Measurements from ENCODE around the gene KANK2. TPM values are rescaled to one million over a fixed set of nuclear protein-coding genes. Genes with fewer than 3 reads are reported as not detected.

The KANK2 gene
- total RNA-seq, 2 experiments from 2014 or later, result 2.3 to 2.8 TPM

DNA sequence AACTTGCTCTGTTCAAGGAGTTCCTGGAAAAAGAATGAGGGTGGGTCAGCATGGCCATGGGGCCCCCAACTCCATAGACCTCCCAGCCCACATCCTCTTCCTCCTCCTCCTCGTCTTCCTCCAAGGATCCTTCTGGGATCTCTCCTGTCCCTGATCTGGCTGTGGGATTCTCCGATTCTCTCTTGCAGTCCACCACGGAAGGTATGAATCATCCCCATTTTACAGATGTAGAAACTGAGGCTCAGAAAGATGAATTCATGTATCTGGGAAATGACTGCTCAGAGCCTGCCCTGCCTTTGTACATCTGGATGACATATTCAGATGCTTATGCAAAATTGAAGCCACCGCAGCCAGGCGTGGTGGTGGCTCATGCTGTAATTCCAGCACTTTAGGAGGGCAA is 2.2 kb upstream of the KANK2 start:
- CTCF ChIA-PET, result interaction anchor here (0.9 kb wide), 1 partner anchor 74 kb away, joined by 4 read pairs; no protein-coding TSS in a partner anchor
- Mint-ChIP-seq H3K27me3 (peaks cover 16% of the 10 kb centered on the region), H3K4me1 (peaks cover 17% of the 10 kb centered on the region), H3K27ac (no peak overlapping the region), H3K4me3 (no peak overlapping the region), H3K36me3 (ENCODE audit: low read depth) (no peaks in the 10 kb centered on the region), H3K9me3 (no peaks in the 10 kb centered on the region)
- DNase-seq, result no peak
- POLR2A ChIA-PET, result no interaction called here

- Mint-ChIP-seq H3K27me3 (peaks cover 16% of the 10 kb centered on the region), H3K4me1 (peaks cover 17% of the 10 kb centered on the region), H3K9me3 (no peaks in the 10 kb centered on the region), H3K4me3 (no peak overlapping the region), H3K27ac (no peak overlapping the region), H3K36me3 (ENCODE audit: low read depth) (no peaks in the 10 kb centered on the region)
- no peak for DNase-seq
- ChIA-PET CTCF (no interaction called here), POLR2A (interaction anchor here (1.5 kb wide), 1 partner anchor 44 kb away, joined by 7 read pairs; no protein-coding TSS in a partner anchor)
These were observed 1.6 kb upstream of the KANK2 start for GRCh38 chr19:11198769-11199424.

DNA sequence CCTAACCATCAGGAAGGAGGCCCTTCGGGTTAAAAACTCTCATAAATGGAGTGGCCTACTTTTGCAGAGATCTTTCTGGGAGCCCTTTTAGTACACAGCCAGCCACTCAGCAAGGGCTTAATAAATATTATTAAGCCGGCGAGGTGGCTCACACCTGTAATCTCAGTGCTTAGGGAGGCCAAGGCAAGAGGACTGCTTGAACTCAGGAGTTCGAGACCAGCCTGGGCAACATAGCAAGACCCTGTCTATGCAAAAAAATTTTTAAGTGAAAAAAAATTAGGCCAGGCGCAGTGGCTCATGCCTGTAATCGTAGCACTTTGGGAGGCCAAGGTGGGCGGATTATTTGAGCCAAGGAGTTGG is 810 bp upstream of the KANK2 start:
- CTCF ChIA-PET, result no interaction called here
- DNase-seq, result no peak
- no peaks in the 10 kb centered on the region for H3K36me3 Mint-ChIP-seq (ENCODE audit: low read depth)
- H3K27ac Mint-ChIP-seq, result no peak overlapping the region
- POLR2A ChIA-PET, result interaction anchor here (0.9 to 1.5 kb wide), 2 partner anchors 43 to 84 kb away, joined by 3 to 7 read pairs; no protein-coding TSS in a partner anchor
- H3K4me3 Mint-ChIP-seq, result peak overlapping the region; percentile 65
- peaks cover 16% of the 10 kb centered on the region for H3K27me3 Mint-ChIP-seq
- H3K4me1 Mint-ChIP-seq, result peaks cover 17% of the 10 kb centered on the region
- H3K9me3 Mint-ChIP-seq, result no peaks in the 10 kb centered on the region

GRCh38 chr19:11196406-11197287 is 698 bp downstream of the KANK2 start:
- H3K27ac Mint-ChIP-seq, result no peak overlapping the region
- H3K36me3 Mint-ChIP-seq (ENCODE audit: low read depth), result no peaks in the 10 kb centered on the region
- peaks cover 17% of the 10 kb centered on the region for H3K4me1 Mint-ChIP-seq
- CTCF ChIA-PET, result no interaction called here
- peaks cover 16% of the 10 kb centered on the region for H3K27me3 Mint-ChIP-seq
- H3K9me3 Mint-ChIP-seq, result no peaks in the 10 kb centered on the region
- POLR2A ChIA-PET, result no interaction called here
- DNase-seq, result no peak
- H3K4me3 Mint-ChIP-seq, result peak overlapping the region; percentile 60

DNA sequence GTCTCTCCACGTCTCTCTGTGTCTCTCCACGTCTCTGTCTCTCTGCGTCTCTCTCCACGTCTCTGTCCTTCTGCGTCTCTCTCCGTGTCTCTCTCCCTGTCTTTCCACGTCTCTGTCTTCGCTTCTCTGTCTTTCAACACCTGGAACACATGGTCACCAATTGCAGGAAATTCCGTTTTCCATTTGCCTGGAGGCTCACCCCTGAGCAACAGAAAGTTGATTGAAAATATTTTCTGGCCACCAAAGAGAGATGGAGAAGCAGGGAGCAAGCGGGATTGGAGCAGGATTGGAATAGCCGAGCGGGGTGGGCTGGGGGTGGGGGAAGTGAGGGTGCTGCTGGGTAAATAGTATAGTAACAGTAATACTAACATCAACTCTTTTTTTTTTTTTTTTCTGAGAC is 1.7 kb downstream of the KANK2 start:
- Mint-ChIP-seq H3K4me1 (peaks cover 17% of the 10 kb centered on the region), H3K36me3 (ENCODE audit: low read depth) (no peaks in the 10 kb centered on the region), H3K27me3 (peaks cover 16% of the 10 kb centered on the region), H3K27ac (no peak overlapping the region), H3K4me3 (peak overlapping the region; percentile 28), H3K9me3 (no peaks in the 10 kb centered on the region)
- POLR2A ChIA-PET, result no interaction called here
- DNase-seq, result no peak
- CTCF ChIA-PET, result no interaction called here

GRCh38 chr19:11194656-11195558 is 2.4 kb downstream of the KANK2 start:
- H3K27me3 Mint-ChIP-seq, result peaks cover 16% of the 10 kb centered on the region
- H3K27ac Mint-ChIP-seq, result no peak overlapping the region
- CTCF ChIA-PET, result no interaction called here
- POLR2A ChIA-PET, result no interaction called here
- H3K36me3 Mint-ChIP-seq (ENCODE audit: low read depth), result no peaks in the 10 kb centered on the region
- no peak overlapping the region for H3K4me3 Mint-ChIP-seq
- H3K4me1 Mint-ChIP-seq, result peaks cover 17% of the 10 kb centered on the region
- H3K9me3 Mint-ChIP-seq, result no peaks in the 10 kb centered on the region
- DNase-seq, result no peak

GRCh38 chr19:11194173-11194572 is 3.2 kb downstream of the KANK2 start:
- Mint-ChIP-seq H3K4me1 (peaks cover 17% of the 10 kb centered on the region), H3K27me3 (peaks cover 13% of the 10 kb centered on the region), H3K9me3 (no peaks in the 10 kb centered on the region), H3K27ac (no peak overlapping the region), H3K36me3 (ENCODE audit: low read depth) (no peaks in the 10 kb centered on the region), H3K4me3 (no peak overlapping the region)
- DNase-seq, result no peak
- ChIA-PET CTCF (no interaction called here), POLR2A (no interaction called here)

DNA sequence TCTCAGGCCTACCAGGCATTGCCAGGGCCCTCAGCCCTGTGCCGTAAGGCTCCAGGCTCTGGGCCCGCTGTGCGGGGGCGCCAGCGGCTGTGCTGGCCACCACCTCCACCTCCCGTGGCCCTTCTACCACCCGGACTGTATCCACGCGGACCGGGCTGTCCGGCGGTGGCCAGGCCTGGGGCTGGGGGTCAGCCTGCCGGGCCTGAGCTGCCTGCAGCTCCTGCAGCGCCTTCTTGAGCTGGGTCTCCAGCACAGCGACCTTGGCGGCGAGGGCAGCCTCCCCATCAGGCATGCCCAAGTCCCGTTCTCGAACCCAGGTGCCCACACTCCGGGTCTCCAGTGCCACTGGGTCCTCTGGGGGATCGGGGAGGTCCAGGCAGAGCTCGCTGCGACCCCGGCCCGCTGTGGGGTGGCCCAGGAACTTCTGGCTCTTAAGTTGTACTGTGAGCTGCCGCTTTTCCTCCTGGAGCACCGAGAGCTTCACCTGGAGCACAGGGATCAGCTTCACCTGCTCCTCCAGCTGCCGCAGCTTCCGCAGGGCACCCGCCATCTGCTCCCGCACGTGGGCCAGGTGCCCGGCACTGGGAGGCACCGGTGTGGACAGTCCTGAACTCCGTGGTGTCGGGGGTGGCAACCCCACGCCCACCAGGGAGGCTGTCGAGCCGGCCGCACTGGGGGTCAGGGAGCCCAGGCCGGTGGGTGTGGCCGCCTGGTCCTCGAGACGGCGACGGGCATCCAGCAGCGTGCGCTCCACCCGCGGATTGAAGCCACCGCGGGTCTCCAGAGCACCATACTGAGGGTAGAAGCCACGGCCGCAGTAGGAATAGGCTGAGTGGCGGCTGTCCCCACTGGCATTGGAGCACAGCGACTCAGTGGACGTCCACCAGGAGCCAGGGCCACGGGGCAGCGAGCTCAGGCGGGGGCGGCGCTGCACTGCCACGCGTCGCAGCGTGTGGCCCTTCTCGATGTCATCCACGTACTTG is 4.1 kb downstream of the KANK2 start:
- H3K27ac Mint-ChIP-seq, result no peak overlapping the region
- peaks cover 17% of the 10 kb centered on the region for H3K4me1 Mint-ChIP-seq
- peaks cover 13% of the 10 kb centered on the region for H3K27me3 Mint-ChIP-seq
- H3K36me3 Mint-ChIP-seq (ENCODE audit: low read depth), result no peaks in the 10 kb centered on the region
- ChIA-PET POLR2A (no interaction called here), CTCF (no interaction called here)
- no peaks in the 10 kb centered on the region for H3K9me3 Mint-ChIP-seq
- DNase-seq, result no peak
- no peak overlapping the region for H3K4me3 Mint-ChIP-seq

GRCh38 chr19:11191934-11192333 is 5.4 kb downstream of the KANK2 start:
- no peak overlapping the region for H3K27ac Mint-ChIP-seq
- H3K9me3 Mint-ChIP-seq, result no peaks in the 10 kb centered on the region
- no peak for DNase-seq
- POLR2A ChIA-PET, result no interaction called here
- H3K36me3 Mint-ChIP-seq (ENCODE audit: low read depth), result no peaks in the 10 kb centered on the region
- CTCF ChIA-PET, result no interaction called here
- H3K4me3 Mint-ChIP-seq, result no peak overlapping the region
- H3K4me1 Mint-ChIP-seq, result peaks cover 12% of the 10 kb centered on the region
- peaks cover 11% of the 10 kb centered on the region for H3K27me3 Mint-ChIP-seq

DNA sequence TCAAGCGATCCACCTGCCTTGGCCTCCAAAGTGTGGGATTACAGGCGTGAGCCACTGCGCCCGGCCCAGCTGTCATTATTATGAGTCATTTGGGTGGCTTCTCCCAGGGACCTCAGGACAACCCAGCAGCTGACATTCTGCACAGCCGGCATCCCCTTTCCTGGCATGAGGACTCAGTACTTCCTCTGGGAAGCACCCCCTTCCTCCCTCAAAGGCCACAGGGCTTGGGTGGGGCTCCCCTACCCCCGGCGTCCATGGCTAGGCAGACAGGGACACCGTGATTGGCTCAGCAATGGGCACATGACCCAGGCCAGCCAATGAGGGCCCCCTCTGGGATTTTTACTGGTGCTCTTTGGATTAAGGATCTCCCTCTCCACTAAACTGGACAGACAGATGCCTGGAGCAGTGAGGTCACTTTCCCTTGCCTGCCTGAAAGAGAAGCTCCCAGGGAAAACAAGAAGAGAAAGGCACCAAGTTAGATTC is 6.0 kb downstream of the KANK2 start:
- CTCF ChIA-PET, result no interaction called here
- H3K4me3 Mint-ChIP-seq, result no peak overlapping the region

DNA sequence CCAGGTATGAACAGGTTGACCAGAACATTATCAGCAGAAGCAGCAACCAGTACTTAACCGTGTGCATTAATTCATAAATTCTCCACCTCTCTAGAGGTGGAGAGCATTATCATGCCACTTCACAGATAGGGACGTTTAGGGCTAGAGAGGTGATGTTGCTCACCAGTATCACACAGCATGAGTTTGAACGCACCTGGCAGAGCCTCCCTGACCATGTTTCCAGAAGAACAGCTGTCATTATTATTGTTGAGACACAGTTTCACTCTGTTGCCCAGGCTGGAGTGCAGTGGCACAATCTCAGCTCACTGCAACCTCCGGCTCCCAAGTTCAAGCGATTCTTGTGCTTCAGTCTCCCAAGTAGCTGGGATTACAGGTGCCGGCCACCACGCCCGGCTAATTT is 6.8 kb downstream of the KANK2 start:
- CTCF ChIA-PET, result no interaction called here
- Mint-ChIP-seq H3K27me3 (peaks cover 2% of the 10 kb centered on the region), H3K9me3 (no peaks in the 10 kb centered on the region), H3K36me3 (ENCODE audit: low read depth) (no peaks in the 10 kb centered on the region), H3K4me3 (no peak overlapping the region), H3K27ac (no peak overlapping the region), H3K4me1 (peaks cover 5% of the 10 kb centered on the region)
- no peak for DNase-seq
- POLR2A ChIA-PET, result no interaction called here

More for the DNA sequence above, 6.0 kb downstream of the KANK2 start:
- Mint-ChIP-seq H3K27me3 (peaks cover 8% of the 10 kb centered on the region), H3K4me1 (peaks cover 9% of the 10 kb centered on the region), H3K9me3 (no peaks in the 10 kb centered on the region), H3K36me3 (ENCODE audit: low read depth) (no peaks in the 10 kb centered on the region), H3K27ac (no peak overlapping the region)
- POLR2A ChIA-PET, result no interaction called here
- no peak for DNase-seq

DNA sequence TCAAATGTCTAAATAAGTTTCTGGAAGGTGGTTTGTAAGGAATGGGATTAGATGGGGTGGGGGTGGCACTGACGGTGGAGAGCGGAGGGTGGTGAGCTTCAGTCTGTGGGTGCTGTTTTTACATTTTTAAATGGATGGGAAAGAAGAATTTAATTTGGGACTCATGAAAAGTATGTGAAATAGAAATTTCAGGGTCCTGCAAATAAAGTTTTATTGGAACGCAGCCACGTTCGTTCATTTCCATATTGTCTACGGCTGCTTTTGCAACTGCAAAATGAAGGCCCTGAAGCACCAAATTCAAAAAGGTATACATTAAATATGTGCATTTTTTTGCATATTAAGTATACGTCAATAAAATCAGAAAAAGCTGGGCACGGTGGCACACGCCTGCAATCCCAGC is 9.9 kb downstream of the KANK2 start:
- DNase-seq, result no peak
- ChIA-PET CTCF (interaction anchor here (1.6 kb wide), 1 partner anchor 20 kb away, joined by 4 read pairs; no protein-coding TSS in a partner anchor), POLR2A (no interaction called here)
- Mint-ChIP-seq H3K27me3 (peaks cover 4% of the 10 kb centered on the region), H3K9me3 (no peaks in the 10 kb centered on the region), H3K4me1 (no peaks in the 10 kb centered on the region), H3K36me3 (ENCODE audit: low read depth) (no peaks in the 10 kb centered on the region), H3K27ac (no peak overlapping the region), H3K4me3 (no peak overlapping the region)

Data from activated CD4-positive, alpha-beta memory T cell treated with anti-CD3 and anti-CD28 coated beads, Interleukin-2, amount 10 ng/mL, durations not matched to agents 7 days and 5 days (primary cell).